AG04449 (cell line): ENCODE data around the gene PIP5K1B.

ENCODE experiments used
- CTCF ChIA-PET: fragments of 350-600 bp; formaldehyde crosslinking; extraction: SDS; loops from one replicate; lab custom pipeline; 2021; ENCODE audit warnings: antibody characterized with exemption; lab: Yijun Ruan, JAX
- POLR2A ChIA-PET: fragments of 400-600, 350-600 bp; formaldehyde crosslinking; extraction: SDS; loops from one replicate; lab custom pipeline; 2020; ENCODE audit warnings: antibody characterized with exemption, inconsistent platforms; lab: Yijun Ruan, JAX
- DNase-seq: peaks from one replicate; pipeline ENCODE4 v3.0.0-alpha.2; 2010; ENCODE audit warnings: low read depth, low spot score
- H3K4me3 ChIP-seq: 2 replicates; pipeline ENCODE4 v1.5.1; 2011; ENCODE audit warnings: low read depth, mild to moderate bottlenecking, control low read depth, low read length
- CTCF ChIP-seq: IDR thresholded peaks from one replicate; pipeline ENCODE4 v1.5.1; 2011; ENCODE audit warnings: mild to moderate bottlenecking, moderate library complexity, low read length, control low read depth, inconsistent platforms; ENCODE audit not compliant: insufficient read depth; ENCODE audit errors: missing control alignments

Gene PIP5K1B

GRCh38 chr9:68967800-68968199 is 262.8 kb downstream of the PIP5K1B start:
- CTCF ChIA-PET = interaction anchor here (1.0 to 1.4 kb wide), 2 partner anchors 30 to 32 kb away, joined by 3 read pairs; no protein-coding TSS in a partner anchor
- no peak overlapping the region for H3K4me3 ChIP-seq
- POLR2A ChIA-PET = no interaction called here
- DNase-seq = no peak
- TF ChIP-seq CTCF = no peak

- CTCF ChIA-PET = no interaction called here
- POLR2A ChIA-PET = no interaction called here
- no peak overlapping the region for H3K4me3 ChIP-seq
- no peak for DNase-seq
- TF ChIP-seq CTCF = no peak
These were observed 264.5 kb downstream of the PIP5K1B start for GRCh38 chr9:68969538-68969937.

- ChIA-PET CTCF (no interaction called here), POLR2A (no interaction called here)
- TF ChIP-seq CTCF = no peak
- DNase-seq = no peak
- H3K4me3 ChIP-seq = no peak overlapping the region
These were observed 265.1 kb downstream of the PIP5K1B start for GRCh38 chr9:68970151-68970550.

GRCh38 chr9:68973619-68974018 is 268.6 kb downstream of the PIP5K1B start:
- H3K4me3 ChIP-seq = no peak overlapping the region
- CTCF ChIA-PET = no interaction called here
- POLR2A ChIA-PET = no interaction called here
- no peak for DNase-seq
- TF ChIP-seq CTCF = no peak

- no peak overlapping the region for H3K4me3 ChIP-seq
- ChIA-PET CTCF (no interaction called here), POLR2A (no interaction called here)
- no peak for DNase-seq
- no peak for TF ChIP-seq CTCF
These were observed 269.4 kb downstream of the PIP5K1B start for GRCh38 chr9:68974431-68974830.

- POLR2A ChIA-PET = no interaction called here
- CTCF ChIA-PET = no interaction called here
- no peak for TF ChIP-seq CTCF
These were observed 269.9 kb downstream of the PIP5K1B start for GRCh38 chr9:68974901-68975300.

More at GRCh38 chr9:68974901-68975300, 269.9 kb downstream of the PIP5K1B start:
- DNase-seq = no peak
- no peak overlapping the region for H3K4me3 ChIP-seq
